GM12878 (cell line): ENCODE data around the gene HADHA. TPM values are rescaled to one million over a fixed set of nuclear protein-coding genes. Genes with fewer than 3 reads are reported as not detected.
A peak's percentile ranks its signal among the peaks of the same experiment; 100 is the strongest.

Source experiments
- ASH2L ChIP-seq: fragments of 300-600, 200-600 bp; sonication (generic); IDR thresholded peaks from 2 replicates; pipeline ENCODE4 v1.6.1; 2017; ENCODE audit warnings: low read depth, mild to moderate bottlenecking, borderline replicate concordance
- CHD2 ChIP-seq: IDR thresholded peaks from 2 replicates; pipeline ENCODE4 v1.6.1; 2011; ENCODE audit warnings: low read depth, low read length, improper control_type of control experiment, borderline replicate concordance
- ESRRA ChIP-seq: IDR thresholded peaks from 2 replicates; pipeline ENCODE4 v1.6.1; 2012; ENCODE audit warnings: mild to moderate bottlenecking, low read length, improper control_type of control experiment
- GABPA ChIP-seq: IDR thresholded peaks from 2 replicates; pipeline ENCODE4 v1.6.1; 2014; ENCODE audit warnings: antibody characterized with exemption, low read depth, mild to moderate bottlenecking, inconsistent platforms
- JUND ChIP-seq: IDR thresholded peaks from 2 replicates; pipeline ENCODE4 v1.6.1; 2012; ENCODE audit warnings: low read depth, mild to moderate bottlenecking, low read length, improper control_type of control experiment, moderate library complexity
- MTA3 ChIP-seq: IDR thresholded peaks from 2 replicates; pipeline ENCODE4 v1.6.1; 2012; ENCODE audit warnings: low read length, inconsistent platforms, borderline replicate concordance
- MXI1 ChIP-seq: fragments of 150-350 bp; IDR thresholded peaks from 2 replicates; pipeline ENCODE4 v1.6.1; 2011; ENCODE audit warnings: low read depth, mild to moderate bottlenecking, inconsistent platforms, low read length, improper control_type of control experiment
- NFYB ChIP-seq: IDR thresholded peaks from 2 replicates; pipeline ENCODE4 v1.6.1; 2011; ENCODE audit warnings: low read depth, mild to moderate bottlenecking, low read length, improper control_type of control experiment, moderate library complexity; ENCODE audit not compliant: insufficient read depth
- NRF1 ChIP-seq: conservative IDR thresholded peaks from 2 replicates; pipeline ENCODE4 v1.6.1; 2011; ENCODE audit warnings: mild to moderate bottlenecking, low read depth, low read length, improper control_type of control experiment
- PAX5 ChIP-seq: IDR thresholded peaks from 2 replicates; pipeline ENCODE4 v1.6.1; 2011; ENCODE audit warnings: low read depth, low read length, borderline replicate concordance
- RAD51 ChIP-seq: fragments of 450-650 bp; IDR thresholded peaks from 2 replicates; pipeline ENCODE4 v1.6.1; 2016; ENCODE audit warnings: moderate library complexity, mild to moderate bottlenecking, inconsistent platforms
- RCOR1 ChIP-seq: conservative IDR thresholded peaks from 2 replicates; pipeline ENCODE4 v1.6.1; 2012; ENCODE audit warnings: low read depth, low read length, improper control_type of control experiment
- RUNX3 ChIP-seq: IDR thresholded peaks from 2 replicates; pipeline ENCODE4 v1.6.1; 2012; ENCODE audit warnings: low read length, inconsistent platforms
- SMARCA5 ChIP-seq: fragments of 450-650 bp; IDR thresholded peaks from 2 replicates; pipeline ENCODE4 v1.6.1; 2017; ENCODE audit warnings: mild to moderate bottlenecking
- STAT3 ChIP-seq: IDR thresholded peaks from 2 replicates; pipeline ENCODE4 v1.6.1; 2011; ENCODE audit warnings: low read depth, low read length, improper control_type of control experiment
- SUPT20H ChIP-seq: IDR thresholded peaks from 2 replicates; pipeline ENCODE4 v1.6.1; 2011; ENCODE audit warnings: low read depth, mild to moderate bottlenecking, low read length, moderate library complexity, borderline replicate concordance; ENCODE audit not compliant: control insufficient read depth
- ZBED1 ChIP-seq: IDR thresholded peaks from 2 replicates; pipeline ENCODE4 v1.6.1; 2016; ENCODE audit warnings: borderline replicate concordance
- ZNF24 ChIP-seq: fragments of 450-650 bp; IDR thresholded peaks from 2 replicates; pipeline ENCODE4 v1.6.1; 2017; ENCODE audit warnings: antibody characterized with exemption, mild to moderate bottlenecking
- polyA plus RNA-seq, 11 experiments: library from polyadenylated mRNA; depleted of rRNA in 4 of 11; unstranded in 6 of 11; stranded (reverse) in 5 of 11; fragments of >200 nt; fragmentation: Nextera tagmentation in 4 of 11; fragmentation: Illumina TruSeq in 1 of 11; extraction: Ambion mirVana in 4 of 11; extraction: Trizol in 1 of 11; gene quantifications; 1 replicate in 1 of 11; 2 replicates in 10 of 11; pipeline versions ENCODE4 v1.2.1 to v1.2.3, GENCODE V29; 2011 to 2016; ENCODE audit warnings: inconsistent platforms in 2 of 11, missing spikeins in 2 of 11, low read depth in 1 of 11
- total RNA-seq, 4 experiments: library from RNA; depleted of rRNA in 3 of 4; stranded (reverse); fragments of >200 nt in 3 of 4; fragmentation: Illumina TruSeq in 1 of 4; extraction: Trizol in 1 of 4; gene quantifications; 2 replicates each; pipeline versions ENCODE4 v1.2.1 to v1.2.3, GENCODE V29; 2013 to 2021
- TF ChIP-seq, protein P1 (sequence below): fragments of 450-650 bp; IDR thresholded peaks from 2 replicates; pipeline ENCODE4 v1.6.1; 2017; ENCODE audit warnings: low read depth, mild to moderate bottlenecking, moderate library complexity
- TF ChIP-seq, protein P2 (sequence below): fragments of 450-650 bp; IDR thresholded peaks from 2 replicates; pipeline ENCODE4 v1.6.1; 2017; ENCODE audit warnings: mild to moderate bottlenecking, moderate library complexity
- TF ChIP-seq, protein P3 (sequence below): IDR thresholded peaks from 2 replicates; pipeline ENCODE4 v1.6.1; 2012; ENCODE audit warnings: low read depth, low read length, improper control_type of control experiment
- TF ChIP-seq, protein P4 (sequence below): IDR thresholded peaks from 2 replicates; pipeline ENCODE4 v1.6.1; 2011; ENCODE audit warnings: mild to moderate bottlenecking, low read depth, low read length, moderate library complexity; ENCODE audit not compliant: insufficient replicate concordance

HADHA gene
- total and polyA plus RNA-seq, 10 of the 15 experiments (the other 5 are each of a cell fraction or from before 2014, with no cell fraction given) = 109 to 207 (median 165) TPM

DNA sequence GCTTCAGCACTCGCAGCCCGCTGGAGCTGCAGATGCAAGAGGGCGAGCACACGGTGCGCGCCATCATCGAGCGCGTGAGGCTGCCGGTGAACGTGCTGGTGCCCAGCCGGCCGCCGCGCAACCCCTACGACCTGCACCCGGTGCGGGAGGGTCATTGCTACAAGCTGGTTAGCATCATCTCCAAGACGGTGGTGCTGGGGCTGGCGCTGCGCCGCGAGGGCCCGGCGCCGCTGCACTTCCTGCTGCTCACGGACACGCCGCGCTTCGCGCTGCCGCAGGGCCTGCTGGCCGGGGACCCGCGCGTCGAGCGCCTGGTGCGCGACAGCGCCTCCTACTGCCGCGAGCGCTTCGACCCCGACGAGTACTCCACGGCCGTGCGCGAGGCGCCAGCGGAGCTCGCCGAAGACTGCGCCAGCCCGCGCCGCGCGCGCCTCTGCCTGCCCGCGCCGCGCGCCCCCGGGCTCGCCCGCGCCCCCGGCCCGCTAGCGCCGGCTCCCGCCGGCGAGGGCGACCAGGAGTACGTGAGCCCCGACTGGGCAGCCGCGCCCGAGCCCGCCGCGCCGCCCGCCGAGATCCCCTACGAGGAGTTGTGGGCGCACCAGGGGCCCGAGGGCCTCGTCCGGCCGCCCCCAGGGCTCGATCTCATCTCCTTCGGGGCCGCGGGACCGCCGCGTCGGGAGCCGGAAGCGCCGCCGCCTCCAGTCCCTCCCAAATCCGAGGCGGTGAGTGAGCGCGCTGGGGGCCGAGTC, 59.7 kb downstream of the HADHA start (continued):
- TF ChIP-seq, protein P1, sequence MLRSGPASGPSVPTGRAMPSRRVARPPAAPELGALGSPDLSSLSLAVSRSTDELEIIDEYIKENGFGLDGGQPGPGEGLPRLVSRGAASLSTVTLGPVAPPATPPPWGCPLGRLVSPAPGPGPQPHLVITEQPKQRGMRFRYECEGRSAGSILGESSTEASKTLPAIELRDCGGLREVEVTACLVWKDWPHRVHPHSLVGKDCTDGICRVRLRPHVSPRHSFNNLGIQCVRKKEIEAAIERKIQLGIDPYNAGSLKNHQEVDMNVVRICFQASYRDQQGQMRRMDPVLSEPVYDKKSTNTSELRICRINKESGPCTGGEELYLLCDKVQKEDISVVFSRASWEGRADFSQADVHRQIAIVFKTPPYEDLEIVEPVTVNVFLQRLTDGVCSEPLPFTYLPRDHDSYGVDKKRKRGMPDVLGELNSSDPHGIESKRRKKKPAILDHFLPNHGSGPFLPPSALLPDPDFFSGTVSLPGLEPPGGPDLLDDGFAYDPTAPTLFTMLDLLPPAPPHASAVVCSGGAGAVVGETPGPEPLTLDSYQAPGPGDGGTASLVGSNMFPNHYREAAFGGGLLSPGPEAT = no peak
- TF ChIP-seq, protein P2, sequence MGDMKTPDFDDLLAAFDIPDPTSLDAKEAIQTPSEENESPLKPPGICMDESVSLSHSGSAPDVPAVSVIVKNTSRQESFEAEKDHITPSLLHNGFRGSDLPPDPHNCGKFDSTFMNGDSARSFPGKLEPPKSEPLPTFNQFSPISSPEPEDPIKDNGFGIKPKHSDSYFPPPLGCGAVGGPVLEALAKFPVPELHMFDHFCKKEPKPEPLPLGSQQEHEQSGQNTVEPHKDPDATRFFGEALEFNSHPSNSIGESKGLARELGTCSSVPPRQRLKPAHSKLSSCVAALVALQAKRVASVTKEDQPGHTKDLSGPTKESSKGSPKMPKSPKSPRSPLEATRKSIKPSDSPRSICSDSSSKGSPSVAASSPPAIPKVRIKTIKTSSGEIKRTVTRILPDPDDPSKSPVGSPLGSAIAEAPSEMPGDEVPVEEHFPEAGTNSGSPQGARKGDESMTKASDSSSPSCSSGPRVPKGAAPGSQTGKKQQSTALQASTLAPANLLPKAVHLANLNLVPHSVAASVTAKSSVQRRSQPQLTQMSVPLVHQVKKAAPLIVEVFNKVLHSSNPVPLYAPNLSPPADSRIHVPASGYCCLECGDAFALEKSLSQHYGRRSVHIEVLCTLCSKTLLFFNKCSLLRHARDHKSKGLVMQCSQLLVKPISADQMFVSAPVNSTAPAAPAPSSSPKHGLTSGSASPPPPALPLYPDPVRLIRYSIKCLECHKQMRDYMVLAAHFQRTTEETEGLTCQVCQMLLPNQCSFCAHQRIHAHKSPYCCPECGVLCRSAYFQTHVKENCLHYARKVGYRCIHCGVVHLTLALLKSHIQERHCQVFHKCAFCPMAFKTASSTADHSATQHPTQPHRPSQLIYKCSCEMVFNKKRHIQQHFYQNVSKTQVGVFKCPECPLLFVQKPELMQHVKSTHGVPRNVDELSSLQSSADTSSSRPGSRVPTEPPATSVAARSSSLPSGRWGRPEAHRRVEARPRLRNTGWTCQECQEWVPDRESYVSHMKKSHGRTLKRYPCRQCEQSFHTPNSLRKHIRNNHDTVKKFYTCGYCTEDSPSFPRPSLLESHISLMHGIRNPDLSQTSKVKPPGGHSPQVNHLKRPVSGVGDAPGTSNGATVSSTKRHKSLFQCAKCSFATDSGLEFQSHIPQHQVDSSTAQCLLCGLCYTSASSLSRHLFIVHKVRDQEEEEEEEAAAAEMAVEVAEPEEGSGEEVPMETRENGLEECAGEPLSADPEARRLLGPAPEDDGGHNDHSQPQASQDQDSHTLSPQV = 0 out of 2 replicates have a peak, but pooled peaks have one; percentile 26
- TF ChIP-seq SUPT20H = no peak
- no peak for TF ChIP-seq ZNF24
- 0 out of 2 replicates have a peak, but pooled peaks have one; percentile 8 for TF ChIP-seq NRF1
- TF ChIP-seq RUNX3 = no peak
- TF ChIP-seq GABPA = no peak
- no peak for TF ChIP-seq ESRRA
- TF ChIP-seq RAD51 = no peak
- TF ChIP-seq MXI1 = peak; percentile 76
- TF ChIP-seq ASH2L = no peak
- TF ChIP-seq STAT3 = no peak
- no peak for TF ChIP-seq NFYB
- peak; percentile 88; the same call in 1 of the 2 replicates for TF ChIP-seq SMARCA5
- TF ChIP-seq CHD2 = no peak
- 0 out of 2 replicates have a peak, but pooled peaks have one; percentile 16 for TF ChIP-seq PAX5
- no peak for TF ChIP-seq JUND
- no peak for TF ChIP-seq MTA3
- TF ChIP-seq, protein P3, sequence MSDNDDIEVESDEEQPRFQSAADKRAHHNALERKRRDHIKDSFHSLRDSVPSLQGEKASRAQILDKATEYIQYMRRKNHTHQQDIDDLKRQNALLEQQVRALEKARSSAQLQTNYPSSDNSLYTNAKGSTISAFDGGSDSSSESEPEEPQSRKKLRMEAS = 0 out of 2 replicates have a peak, but pooled peaks have one; percentile 63
- no peak for TF ChIP-seq RCOR1
- TF ChIP-seq, protein P4, sequence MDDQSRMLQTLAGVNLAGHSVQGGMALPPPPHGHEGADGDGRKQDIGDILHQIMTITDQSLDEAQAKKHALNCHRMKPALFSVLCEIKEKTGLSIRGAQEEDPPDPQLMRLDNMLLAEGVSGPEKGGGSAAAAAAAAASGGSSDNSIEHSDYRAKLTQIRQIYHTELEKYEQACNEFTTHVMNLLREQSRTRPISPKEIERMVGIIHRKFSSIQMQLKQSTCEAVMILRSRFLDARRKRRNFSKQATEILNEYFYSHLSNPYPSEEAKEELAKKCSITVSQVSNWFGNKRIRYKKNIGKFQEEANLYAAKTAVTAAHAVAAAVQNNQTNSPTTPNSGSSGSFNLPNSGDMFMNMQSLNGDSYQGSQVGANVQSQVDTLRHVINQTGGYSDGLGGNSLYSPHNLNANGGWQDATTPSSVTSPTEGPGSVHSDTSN = no peak
- TF ChIP-seq ZBED1 = no peak
